H1 (cell line): ENCODE data around the gene CDC7. TPM values are rescaled to one million over a fixed set of nuclear protein-coding genes. Genes with fewer than 3 reads are reported as not detected.

ENCODE experiments used
- CTCF ChIA-PET: fragments of 300-600 bp; sonication (Branson Sonifier 250); formaldehyde crosslinking; loops from one replicate; lab custom pipeline; 2021; ENCODE audit not compliant: partially characterized antibody; lab: Charles Lee
- POLR2A ChIA-PET: fragments of 300-600 bp; sonication (Branson Sonifier 250); formaldehyde crosslinking; loops from one replicate; lab custom pipeline; 2021; ENCODE audit warnings: inconsistent platforms; ENCODE audit not compliant: partially characterized antibody; lab: Charles Lee
- DNase-seq, 2 experiments: peaks; one replicate each; pipeline versions ENCODE4 v3.0.0 to v3.0.0-alpha.2; 2010 to 2022; ENCODE audit warnings: low spot score in 2 of 2, low read depth in 1 of 2, mixed read lengths in 1 of 2
- FAIRE-seq: peaks from 2 replicates; lab custom pipeline; 2011; peaks lifted over from hg19 to GRCh38; lab: Jason Lieb, UNC
- H2AFZ ChIP-seq: 2 replicates; pipeline ENCODE4 v1.8.1; 2012; ENCODE audit warnings: low read length, inconsistent platforms
- H2AK5ac ChIP-seq: 2 replicates; pipeline ENCODE4 v1.6.1; 2013; ENCODE audit warnings: low read depth, low read length
- H2BK120ac ChIP-seq: replicated peaks from 2 replicates; pipeline ENCODE3; 2013; ENCODE audit warnings: low read depth, low read length, inconsistent platforms
- H2BK12ac ChIP-seq: 2 replicates; pipeline ENCODE4 v1.6.1; 2013; ENCODE audit warnings: low read depth, low read length
- H2BK15ac ChIP-seq: 2 replicates; pipeline ENCODE4 v1.6.1; 2013; ENCODE audit warnings: low read length
- H2BK20ac ChIP-seq: 2 replicates; pipeline ENCODE4 v1.6.1; 2013; ENCODE audit warnings: low read length
- H2BK5ac ChIP-seq: 2 replicates; pipeline ENCODE4 v1.6.1; 2013; ENCODE audit warnings: low read depth, low read length
- H3K14ac ChIP-seq: 2 replicates; pipeline ENCODE4 v1.6.1; 2013; ENCODE audit warnings: inconsistent platforms; ENCODE audit not compliant: insufficient read length
- H3K18ac ChIP-seq: 2 replicates; pipeline ENCODE4 v1.6.1; 2013; ENCODE audit warnings: low read length; ENCODE audit errors: extremely low read depth
- H3K23ac ChIP-seq: 2 replicates; pipeline ENCODE4 v1.6.1; 2013; ENCODE audit warnings: inconsistent platforms; ENCODE audit not compliant: insufficient read length
- H3K23me2 ChIP-seq: 2 replicates; pipeline ENCODE4 v1.6.1; 2013; ENCODE audit warnings: low read depth, low read length
- H3K27ac ChIP-seq: 2 replicates; pipeline ENCODE4 v1.6.1; 2011; ENCODE audit warnings: low read depth, low read length, inconsistent platforms
- H3K27me3 ChIP-seq, 4 experiments: replicated peaks in 1 of 4; 1 replicate in 1 of 4; 2 replicates in 3 of 4; pipeline versions ENCODE4 v1.6.1 to v1.8.1; 2011 to 2013; ENCODE audit warnings: low read length in 3 of 4, mild to moderate bottlenecking in 3 of 4, inconsistent platforms in 2 of 4, mixed read lengths in 2 of 4, moderate library complexity in 1 of 4; ENCODE audit not compliant: control insufficient read depth in 3 of 4, insufficient read depth in 3 of 4; ENCODE audit errors: extremely low read depth in 1 of 4
- H3K36me3 ChIP-seq, 4 experiments: 2 replicates each; pipeline versions ENCODE4 v1.6.1 to v1.8.1; 2011 to 2013; ENCODE audit warnings: mild to moderate bottlenecking in 4 of 4, low read length in 3 of 4, moderate library complexity in 2 of 4, control low read depth in 1 of 4, inconsistent platforms in 1 of 4; ENCODE audit not compliant: insufficient read depth in 4 of 4, control insufficient read depth in 2 of 4
- H3K4ac ChIP-seq: replicated peaks from 2 replicates; pipeline ENCODE3; 2013; ENCODE audit warnings: low read length, low read depth, mixed read lengths, inconsistent platforms; ENCODE audit not compliant: insufficient read length
- H3K4me1 ChIP-seq, 4 experiments: replicated peaks in 1 of 4; 1 replicate in 1 of 4; 2 replicates in 3 of 4; pipeline versions ENCODE4 v1.6.1 to v1.8.1; 2011 to 2013; ENCODE audit warnings: low read length in 3 of 4, inconsistent platforms in 2 of 4, mixed read lengths in 1 of 4; ENCODE audit not compliant: insufficient read depth in 4 of 4, control insufficient read depth in 3 of 4
- H3K4me2 ChIP-seq, 2 experiments: 2 replicates each; pipeline versions ENCODE4 v1.6.1 to v1.8.1; 2011 to 2013; ENCODE audit warnings: low read depth in 2 of 2, low read length in 2 of 2, control low read depth in 1 of 2, inconsistent platforms in 1 of 2, mild to moderate bottlenecking in 1 of 2; ENCODE audit not compliant: insufficient read depth in 1 of 2
- H3K4me3 ChIP-seq, 4 experiments: fragments of 200-600, 300-600 bp in 1 of 4; sonication (generic), shearing (Covaris generic), sonication (Bioruptor Twin) in 1 of 4; 2 replicates each; pipeline versions ENCODE4 v1.5.1 to v1.8.1; 2011 to 2016; ENCODE audit warnings: low read length in 4 of 4, low read depth in 3 of 4, control low read depth in 2 of 4, inconsistent platforms in 2 of 4, mild to moderate bottlenecking in 2 of 4, mixed read lengths in 1 of 4, moderate library complexity in 1 of 4; ENCODE audit not compliant: insufficient read depth in 2 of 4; ENCODE audit errors: extremely low read depth in 1 of 4
- H3K56ac ChIP-seq: replicated peaks from 2 replicates; pipeline ENCODE3; 2013; ENCODE audit warnings: low read depth, mild to moderate bottlenecking, mixed read lengths, low read length, inconsistent platforms; ENCODE audit not compliant: insufficient read length
- H3K79me1 ChIP-seq: 2 replicates; pipeline ENCODE4 v1.6.1; 2013; ENCODE audit warnings: low read depth, low read length, control low read depth
- H3K79me2 ChIP-seq, 2 experiments: 2 replicates each; pipeline versions ENCODE4 v1.6.1 to v1.8.1; 2012 to 2013; ENCODE audit warnings: low read length in 2 of 2, mild to moderate bottlenecking in 2 of 2, inconsistent platforms in 1 of 2; ENCODE audit not compliant: insufficient read depth in 2 of 2, control insufficient read depth in 1 of 2
- H3K9ac ChIP-seq, 4 experiments: replicated peaks in 1 of 4; 1 replicate in 1 of 4; 2 replicates in 3 of 4; pipeline versions ENCODE4 v1.6.1 to v1.8.1; 2011 to 2013; ENCODE audit warnings: low read depth in 3 of 4, low read length in 3 of 4, control low read depth in 2 of 4, mild to moderate bottlenecking in 2 of 4, moderate library complexity in 2 of 4, inconsistent platforms in 1 of 4; ENCODE audit errors: extremely low read depth in 1 of 4
- H3K9me3 ChIP-seq, 2 experiments: 2 replicates each; pipeline versions ENCODE4 v1.6.1 to v1.8.1; 2012 to 2013; ENCODE audit warnings: mild to moderate bottlenecking in 2 of 2, moderate library complexity in 2 of 2, control low read depth in 1 of 2, inconsistent platforms in 1 of 2, low read depth in 1 of 2, low read length in 1 of 2, mixed read lengths in 1 of 2; ENCODE audit not compliant: insufficient read depth in 2 of 2
- H4K20me1 ChIP-seq, 2 experiments: replicated peaks in 1 of 2; 2 replicates each; pipeline versions ENCODE3 to v1.8.1; 2011 to 2013; ENCODE audit warnings: inconsistent platforms in 2 of 2, low read length in 2 of 2, mild to moderate bottlenecking in 1 of 2; ENCODE audit not compliant: insufficient read depth in 2 of 2, control insufficient read depth in 1 of 2
- H4K5ac ChIP-seq: 2 replicates; pipeline ENCODE4 v1.6.1; 2013; ENCODE audit warnings: low read length, low read depth, mixed read lengths, inconsistent platforms; ENCODE audit not compliant: insufficient read length
- H4K8ac ChIP-seq: 2 replicates; pipeline ENCODE4 v1.8.0; 2013; ENCODE audit warnings: mild to moderate bottlenecking, moderate library complexity, low read length, inconsistent platforms; ENCODE audit not compliant: insufficient read depth; ENCODE audit errors: extremely low read depth
- H4K91ac ChIP-seq: replicated peaks from 2 replicates; pipeline ENCODE3; 2013; ENCODE audit warnings: low read length, mixed read lengths, inconsistent platforms; ENCODE audit not compliant: insufficient read length
- EP300 ChIP-seq, 2 experiments: IDR thresholded peaks; 1 replicate in 1 of 2; 2 replicates in 1 of 2; pipeline ENCODE4 v1.6.1; 2011 to 2012; ENCODE audit warnings: low read depth in 2 of 2, low read length in 2 of 2, mild to moderate bottlenecking in 2 of 2, borderline replicate concordance in 1 of 2, inconsistent platforms in 1 of 2, moderate library complexity in 1 of 2
- HDAC6 ChIP-seq: IDR thresholded peaks from one replicate; pipeline ENCODE4 v1.7.1; 2012; ENCODE audit warnings: low read depth, mild to moderate bottlenecking, inconsistent platforms, low read length, moderate library complexity
- RFX5 ChIP-seq: IDR thresholded peaks from 2 replicates; pipeline ENCODE4 v1.6.1; 2011; ENCODE audit warnings: low read depth, low read length, improper control_type of control experiment, borderline replicate concordance
- SP1 ChIP-seq: IDR thresholded peaks from 2 replicates; pipeline ENCODE4 v1.6.1; 2011; ENCODE audit warnings: low read depth, low read length
- TBP ChIP-seq: IDR thresholded peaks from 2 replicates; pipeline ENCODE4 v1.6.1; 2011; ENCODE audit warnings: low read depth, low read length, improper control_type of control experiment
- WGBS, 2 experiments: shearing (Covaris generic) in 1 of 2; methylation state at CpG; one replicate each; pipeline versions ENCODE4 v1.1.6 to v1.1.7; 2013 to 2015; ENCODE audit warnings: low lambda C conversion rate in 2 of 2, mixed read lengths in 2 of 2, inconsistent platforms in 1 of 2, low coverage in 1 of 2, missing lambda C conversion rate in 1 of 2; ENCODE audit not compliant: insufficient replicate concordance in 2 of 2, insufficient coverage in 1 of 2, insufficient read length in 1 of 2; ENCODE audit errors: extremely low coverage in 1 of 2, missing lambda C conversion rate in 1 of 2; 5-methylcytosine and 5-hydroxymethylcytosine counted together
- polyA plus RNA-seq, 7 experiments: library from polyadenylated mRNA; depleted of rRNA in 3 of 7; stranded (reverse) in 5 of 7; unstranded in 2 of 7; fragments of >200 nt in 5 of 7; fragments of 200-250 nt in 2 of 7; gene quantifications; 1 replicate in 5 of 7; 2 replicates in 1 of 7; 4 replicates in 1 of 7; pipeline versions ENCODE4 v1.2.1 to v1.2.3, GENCODE V29; 2011 to 2013; ENCODE audit warnings: missing spikeins in 2 of 7, mixed read lengths in 2 of 7
- total RNA-seq: library from RNA; stranded (reverse); fragmentation: NEBNext Ultra II Directional; extraction: Animal tissue kit (Norgen Biotek cat#: 25700); gene quantifications from 2 replicates; pipeline ENCODE4 v1.2.1, GENCODE V29; 2021

Gene CDC7
- total and polyA plus RNA-seq, 2 of the 8 experiments (the other 6 are each of a cell fraction or from before 2014, with no cell fraction given) = 12.2 to 34.4 TPM

- Histone ChIP-seq H3K18ac (no peak overlapping the region), H3K4me2 (no peak overlapping the region), H2AFZ (no peak overlapping the region), H3K9me3 (no peaks in the 10 kb centered on the region), H2BK20ac (no peak overlapping the region), H3K4me3 (no peak overlapping the region), H3K79me2 (no peaks in the 10 kb centered on the region), H3K56ac (no peak overlapping the region), H4K91ac (no peak overlapping the region), H2BK5ac (no peak overlapping the region), H3K23me2 (no peaks in the 10 kb centered on the region), H2AK5ac (no peak overlapping the region), H2BK12ac (no peak overlapping the region), H2BK120ac (no peak overlapping the region), H4K5ac (no peak overlapping the region), H4K20me1 (no peaks in the 10 kb centered on the region), H3K14ac (no peak overlapping the region), H3K23ac (no peak overlapping the region), H3K79me1 (no peaks in the 10 kb centered on the region), H2BK15ac (no peak overlapping the region), H3K4me1 (no peaks in the 10 kb centered on the region), H3K36me3 (no peaks in the 10 kb centered on the region), H3K4ac (no peak overlapping the region), H4K8ac (no peak overlapping the region), H3K27me3 (no peaks in the 10 kb centered on the region), H3K27ac (no peak overlapping the region), H3K9ac (no peak overlapping the region)
- TF ChIP-seq EP300 (IDR thresholded peaks at IDR 0.05; ENCODE audit: borderline replicate concordance in 1 of 2, low read depth in 2 of 2, low read length in 2 of 2) (no peak), TBP (no peak), HDAC6 (no peak), RFX5 (no peak), SP1 (no peak)
- FAIRE-seq = no peak
- no peak for DNase-seq
- WGBS, 2 experiments = 92% methylated on average over 3 of the region's 3 CpGs; no CpG with 5 or more reads in 1 of the 2 experiments
- ChIA-PET CTCF (interaction anchor here (0.6 to 1.6 kb wide), 4 partner anchors 40 to 319 kb away, joined by 3 to 4 read pairs (median 3); no protein-coding TSS in a partner anchor), POLR2A (interaction anchor here (1.4 kb wide), 1 partner anchor 18 kb away, joined by 3 read pairs; no protein-coding TSS in a partner anchor)
Measured at GRCh38 chr1:91553177-91553591, 52.5 kb downstream of the CDC7 start.
